Activated naive CD8-positive, alpha-beta T cell treated with anti-CD3 and anti-CD28 coated beads, Interleukin-2, amount 50 U/mL, for 24 hours (primary cell): ENCODE data around the gene ZNF555.
"Not testable (repeated sequence)": the region's sequence is repeated elsewhere in the genome, so short reads cannot be mapped to it uniquely, and the experiment has no call there.

Experiments
- ATAC-seq: fragments of 150-1000 bp; cut with Tn5 transposase; one replicate; pipeline ENCODE4 v1.10.0; 2021
- DNase-seq: peaks from one replicate; pipeline ENCODE4 v3.0.0; 2021
- H3K27ac Mint-ChIP-seq: one replicate; pipeline ENCODE4 v1.8.0; 2021; ENCODE audit warnings: mild to moderate bottlenecking, mixed read lengths
- H3K27me3 Mint-ChIP-seq: one replicate; pipeline ENCODE4 v1.8.0; 2021; ENCODE audit warnings: mixed read lengths
- H3K36me3 Mint-ChIP-seq: one replicate; pipeline ENCODE4 v1.8.0; 2021; ENCODE audit warnings: low read depth, mixed read lengths
- H3K4me1 Mint-ChIP-seq: one replicate; pipeline ENCODE4 v1.8.0; 2021; ENCODE audit warnings: mixed read lengths
- H3K4me3 Mint-ChIP-seq: one replicate; pipeline ENCODE4 v1.8.0; 2021; ENCODE audit warnings: mild to moderate bottlenecking, moderate library complexity, mixed read lengths
- H3K9me3 Mint-ChIP-seq: one replicate; pipeline ENCODE4 v1.8.0; 2021; ENCODE audit warnings: mixed read lengths

Gene ZNF555

GRCh38 chr19:2900296-2901252 lies 59.3 kb downstream of the ZNF555 start, which contains the start of gene ZNF57:
Gene ZNF57, plus strand, starts transcription at chr19:2900928. Its CDS starts 118 bp downstream, at chr19:2901046.
- Mint-ChIP-seq H3K4me1 (peaks cover 20% of the 10 kb centered on the region), H3K4me3 (peak within 1 kb of the TSS; percentile 95), H3K27me3 (no peaks in the 10 kb centered on the region), H3K27ac (peak within 1 kb of the TSS; percentile 94), H3K36me3 (peaks cover 3% of the 10 kb centered on the region), H3K9me3 (peaks cover 15% of the 10 kb centered on the region)
- DNase-seq (peak; percentile 99), ATAC-seq (peak; percentile 98)

- H3K27me3 Mint-ChIP-seq = no peaks in the 10 kb centered on the region
- peaks cover 23% of the 10 kb centered on the region for H3K4me1 Mint-ChIP-seq
- H3K9me3 Mint-ChIP-seq = peaks cover 3% of the 10 kb centered on the region
- no peak overlapping the region for H3K4me3 Mint-ChIP-seq
- ATAC-seq = no peak
- H3K27ac Mint-ChIP-seq = no peak overlapping the region
- peaks cover 2% of the 10 kb centered on the region for H3K36me3 Mint-ChIP-seq
- no peak for DNase-seq
Observed at GRCh38 chr19:2902590-2903218, 61.4 kb downstream of the ZNF555 start.

- H3K27me3 Mint-ChIP-seq, DNase-seq, H3K4me3 Mint-ChIP-seq, ATAC-seq, H3K27ac Mint-ChIP-seq, H3K9me3 Mint-ChIP-seq, H3K36me3 Mint-ChIP-seq: not testable (repeated sequence)
- peaks cover 23% of the 10 kb centered on the region for H3K4me1 Mint-ChIP-seq
Observed at GRCh38 chr19:2903326-2903725, 62.1 kb downstream of the ZNF555 start.

GRCh38 chr19:2905918-2906519 lies 64.7 kb downstream of the ZNF555 start:
- Mint-ChIP-seq H3K9me3 (peaks cover 4% of the 10 kb centered on the region), H3K36me3 (peaks cover 10% of the 10 kb centered on the region), H3K4me3 (no peak overlapping the region), H3K27me3 (no peaks in the 10 kb centered on the region), H3K4me1 (peaks cover 26% of the 10 kb centered on the region), H3K27ac (no peak overlapping the region)
- no peak for DNase-seq
- no peak for ATAC-seq

GRCh38 chr19:2906631-2907195 lies 65.4 kb downstream of the ZNF555 start:
- no peaks in the 10 kb centered on the region for H3K27me3 Mint-ChIP-seq
- no peak overlapping the region for H3K4me3 Mint-ChIP-seq
- H3K9me3 Mint-ChIP-seq = peaks cover 4% of the 10 kb centered on the region
- H3K27ac Mint-ChIP-seq = no peak overlapping the region
- H3K4me1 Mint-ChIP-seq = peaks cover 27% of the 10 kb centered on the region
- H3K36me3 Mint-ChIP-seq = peaks cover 13% of the 10 kb centered on the region
- ATAC-seq = no peak
- no peak for DNase-seq
